HTR-8/SVneo (cell line): ENCODE measurements around the gene RNF5.

Source experiments
- DNase-seq: peaks from one replicate; pipeline ENCODE4 v3.0.0; 2011; ENCODE audit warnings: low spot score, mixed read lengths; ENCODE audit not compliant: insufficient read length
- FAIRE-seq: peaks from 2 replicates; lab custom pipeline; 2011; peaks lifted over from hg19 to GRCh38; lab: Jason Lieb, UNC

RNF5 gene

GRCh38 chr6:32151863-32152768, 26.1 kb upstream of the RNF5 start, which contains the start of gene PRRT1:
Gene PRRT1, minus strand, starts transcription at chr6:32151939. Its CDS starts 112 bp downstream, at chr6:32151827.
- DNase-seq (no peak), FAIRE-seq (no peak)

DNA sequence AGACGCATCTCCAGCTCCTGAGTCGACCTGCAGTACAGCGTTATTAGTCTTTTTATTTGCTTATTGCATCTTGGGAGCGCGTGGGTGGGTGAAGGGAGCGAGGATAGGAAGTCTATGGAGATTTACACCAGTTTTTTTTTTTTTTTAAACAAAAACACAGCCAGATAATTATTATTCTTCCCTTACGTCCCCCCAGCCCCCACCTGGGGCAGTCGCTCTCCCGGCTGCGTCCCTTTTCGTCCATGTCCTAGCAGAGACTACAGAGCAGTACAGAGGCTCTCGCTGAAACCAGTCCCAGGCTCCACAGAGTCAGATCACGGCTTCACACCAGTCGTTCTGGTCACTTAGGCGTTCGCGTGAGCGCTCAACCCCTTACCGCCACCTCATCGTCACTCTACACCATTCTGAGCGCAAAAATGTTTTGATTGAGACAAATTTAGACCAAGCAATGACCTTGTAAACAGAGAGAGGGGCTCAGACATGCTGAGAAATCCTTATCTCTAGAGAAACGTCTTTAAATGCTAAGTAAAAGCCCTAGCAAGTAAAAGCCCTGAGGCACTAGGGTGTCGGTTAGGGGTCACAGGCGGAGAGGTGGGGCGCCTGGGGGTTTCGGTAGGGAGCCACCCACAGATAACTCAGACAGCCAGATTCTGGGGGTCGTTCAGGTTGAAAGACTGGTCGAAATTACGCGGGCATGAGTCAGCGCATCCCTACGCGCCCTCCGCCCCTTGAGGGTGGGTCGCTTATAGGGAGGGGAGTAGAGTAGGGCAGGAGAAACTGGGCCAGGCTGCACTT, 25.2 kb upstream of the RNF5 start:
- DNase-seq: peak; percentile 56
- FAIRE-seq: no peak

- peak; percentile 92 for FAIRE-seq
Measured at GRCh38 chr6:32153564-32154513, 24.4 kb upstream of the RNF5 start, which contains the start of gene PPT2. Gene PPT2, plus strand, starts transcription at chr6:32154141. Its CDS starts 454 bp downstream, at chr6:32154595.

DNA sequence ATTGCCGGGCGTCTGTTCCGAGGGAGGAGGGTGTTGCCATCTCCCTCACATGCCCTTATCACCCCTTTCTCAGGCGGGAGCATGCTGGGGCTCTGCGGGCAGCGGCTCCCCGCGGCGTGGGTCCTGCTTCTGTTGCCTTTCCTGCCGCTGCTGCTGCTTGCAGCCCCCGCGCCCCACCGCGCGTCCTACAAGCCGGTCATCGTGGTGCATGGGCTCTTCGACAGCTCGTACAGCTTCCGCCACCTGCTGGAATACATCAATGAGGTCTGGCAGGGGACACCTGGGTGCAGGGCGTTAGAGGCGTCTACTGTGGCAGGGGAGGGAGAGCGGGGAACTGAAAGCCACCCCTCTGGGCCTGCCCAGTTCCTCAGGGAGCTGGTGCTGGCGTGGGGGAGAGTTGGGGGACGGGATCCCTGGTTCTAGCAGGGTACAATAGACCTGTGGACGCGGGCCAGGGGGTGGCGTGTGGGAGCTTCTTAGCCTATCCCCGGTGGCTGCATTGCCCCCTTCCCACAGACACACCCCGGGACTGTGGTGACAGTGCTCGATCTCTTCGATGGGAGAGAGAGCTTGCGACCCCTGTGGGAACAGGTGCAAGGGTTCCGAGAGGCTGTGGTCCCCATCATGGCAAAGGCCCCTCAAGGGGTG, 23.6 kb upstream of the RNF5 start:
- DNase-seq (peak; percentile 71), FAIRE-seq (no peak)

More at GRCh38 chr6:32153564-32154513, 24.4 kb upstream of the RNF5 start, which contains the start of gene PPT2:
- DNase-seq: peak; percentile 91

- FAIRE-seq (no peak), DNase-seq (no peak)
Measured at GRCh38 chr6:32156891-32157290, 21.3 kb upstream of the RNF5 start.

- DNase-seq: no peak
- no peak for FAIRE-seq
Measured at GRCh38 chr6:32158052-32158451, 20.2 kb upstream of the RNF5 start.

DNA sequence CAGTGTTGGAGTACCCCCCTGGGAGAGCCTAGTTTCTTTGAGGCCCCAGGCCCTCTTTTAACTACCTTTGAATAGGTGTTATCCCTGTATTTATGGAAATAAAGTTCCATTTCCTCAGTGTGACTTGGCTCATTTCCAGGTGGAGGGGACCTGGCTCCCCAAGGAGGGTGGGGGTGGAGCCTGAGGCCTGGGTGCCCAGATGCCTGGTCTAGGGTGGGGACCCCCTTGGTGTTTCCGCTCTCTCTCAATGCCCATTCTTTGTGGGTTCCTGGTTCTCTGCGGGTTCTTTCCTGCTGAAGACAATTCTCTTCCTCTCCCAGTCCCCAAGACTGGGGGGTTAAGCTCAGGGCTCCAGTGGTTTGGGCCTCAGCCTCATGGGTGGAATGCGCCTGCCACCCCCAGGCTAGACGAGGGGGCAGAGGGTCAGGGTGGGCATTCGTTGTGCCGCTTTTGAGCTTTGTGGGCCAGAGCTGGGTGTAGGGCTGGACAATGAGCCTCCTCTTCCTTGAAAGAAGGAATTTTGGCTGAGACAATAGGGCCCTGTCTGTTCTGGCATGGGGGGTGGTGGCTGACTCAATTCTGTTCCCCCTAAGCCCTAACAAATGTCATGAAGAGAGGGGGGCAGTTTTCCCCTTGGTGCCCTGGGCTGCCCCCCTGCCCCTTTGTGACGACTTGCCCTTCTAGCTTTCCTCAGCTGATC, 14.5 kb upstream of the RNF5 start:
- no peak for DNase-seq
- FAIRE-seq: no peak

- no peak for FAIRE-seq
- no peak for DNase-seq
Measured at GRCh38 chr6:32164295-32164694, 13.9 kb upstream of the RNF5 start, which contains the start of gene EGFL8. Gene EGFL8, plus strand, starts transcription at chr6:32164595. Its CDS starts 1,571 bp downstream, at chr6:32166166.

- FAIRE-seq (no peak), DNase-seq (no peak)
Measured at GRCh38 chr6:32166411-32167061, 11.7 kb upstream of the RNF5 start.

GRCh38 chr6:32167154-32167760, 10.9 kb upstream of the RNF5 start:
- FAIRE-seq (no peak), DNase-seq (no peak)

DNA sequence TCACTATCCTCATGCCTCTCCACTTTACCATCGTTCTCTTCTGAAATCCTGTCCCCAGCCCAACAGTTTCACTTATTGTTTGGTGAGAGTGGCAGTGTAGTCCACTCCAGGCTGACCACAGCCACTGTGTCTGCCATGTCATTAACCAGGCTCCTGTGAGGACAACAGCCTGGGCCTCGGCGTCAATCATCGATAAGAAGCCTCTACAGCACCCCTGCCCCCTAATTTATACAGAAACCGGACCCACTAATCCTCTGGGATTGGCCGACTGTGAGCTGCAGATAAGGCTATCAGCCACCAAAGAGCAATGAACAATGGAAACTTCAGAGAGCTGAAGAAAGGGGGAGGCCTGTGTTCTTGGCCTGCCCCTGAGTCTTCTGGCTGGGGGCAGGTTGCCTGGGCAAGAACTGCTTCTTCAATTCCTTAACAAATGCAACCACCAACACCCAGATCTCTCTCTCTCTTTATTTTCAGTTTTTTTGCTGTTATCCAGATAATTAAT, 10.4 kb upstream of the RNF5 start:
- no peak for FAIRE-seq

GRCh38 chr6:32168350-32168749, 9.9 kb upstream of the RNF5 start:
- no peak for DNase-seq
- no peak for FAIRE-seq

More for the DNA sequence above, 10.4 kb upstream of the RNF5 start:
- DNase-seq: no peak

DNA sequence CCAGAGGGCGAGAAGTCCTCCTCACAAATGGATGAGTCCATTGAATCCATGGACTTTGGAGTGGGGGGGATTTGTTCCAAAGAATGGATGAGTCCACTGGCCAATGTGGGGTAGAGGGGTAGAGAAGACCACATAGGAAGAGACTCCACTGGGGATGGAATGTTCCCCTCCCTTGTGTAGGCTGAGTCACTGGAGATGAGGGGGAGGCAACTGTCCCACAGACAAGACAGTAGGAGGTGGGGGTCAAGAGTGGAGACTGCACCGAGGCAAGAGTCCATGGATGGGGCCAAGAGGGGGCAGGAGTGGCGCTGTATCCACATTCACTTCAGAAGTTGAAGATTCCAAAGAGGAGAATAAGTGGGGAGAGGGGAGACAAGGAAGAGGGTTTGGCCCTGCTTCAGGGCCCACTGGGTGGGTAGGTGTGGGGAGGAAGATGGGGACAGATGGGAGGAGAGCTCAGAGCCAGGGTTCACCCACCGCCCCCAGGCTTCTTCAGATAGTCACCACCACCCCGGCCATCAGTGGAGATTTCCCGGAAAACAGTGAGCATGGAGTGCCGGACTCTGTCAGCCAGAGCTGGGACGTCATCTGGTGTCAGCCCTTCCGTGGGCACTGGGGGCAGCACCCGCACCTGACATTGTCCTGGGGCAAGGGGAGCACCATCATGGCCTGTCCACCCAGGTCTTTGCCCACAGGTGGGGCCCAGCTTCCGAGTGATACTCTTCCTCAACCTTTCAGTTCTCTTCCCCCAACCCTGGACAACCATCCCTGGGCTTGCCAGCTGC, 9.2 kb upstream of the RNF5 start:
- FAIRE-seq (no peak), DNase-seq (no peak)

DNA sequence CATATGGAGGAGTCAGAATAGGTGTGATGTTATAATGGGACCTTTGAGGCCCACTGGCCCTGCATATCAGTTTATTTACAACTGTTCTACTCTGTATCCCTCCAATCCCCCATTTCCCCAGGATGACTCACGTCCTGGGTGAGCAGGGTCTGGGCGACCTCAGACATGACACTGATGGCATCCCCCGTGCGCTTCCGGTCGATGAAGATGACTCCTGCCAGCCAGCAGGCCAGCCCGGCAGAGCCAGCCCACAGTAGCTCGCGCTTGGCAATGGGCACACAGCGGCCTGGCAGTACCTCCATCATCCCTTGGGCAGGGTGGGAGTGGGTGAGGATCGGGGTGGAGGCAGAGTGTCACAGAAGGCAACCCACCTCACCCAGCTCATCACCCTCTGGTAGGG, 7.9 kb upstream of the RNF5 start:
- FAIRE-seq: no peak
- no peak for DNase-seq

GRCh38 chr6:32171234-32171633, 7.0 kb upstream of the RNF5 start:
- FAIRE-seq: no peak

GRCh38 chr6:32173051-32173727, 5.0 kb upstream of the RNF5 start:
- FAIRE-seq (no peak), DNase-seq (no peak)

More at GRCh38 chr6:32171234-32171633, 7.0 kb upstream of the RNF5 start:
- no peak for DNase-seq
